GM13976 (cell line): Measurements from ENCODE around the gene RALB.
A peak's percentile ranks its signal among the peaks of the same experiment; 100 is the strongest.

Source experiments
- DNase-seq: peaks from one replicate; pipeline ENCODE4 v3.0.0; 2012; ENCODE audit warnings: low spot score
- in situ Hi-C: fragments of 300-500 bp; cut with MboI; formaldehyde crosslinking; loops from one replicate; pipeline ENCODE4 v1.12.0; 2022; ENCODE audit warnings: low sequenced_read_pairs, mixed read lengths, inconsistent platforms; ENCODE audit not compliant: unreplicated experiment
- TF ChIP-seq, protein P1 (sequence below): IDR thresholded peaks from 2 replicates; pipeline ENCODE4 v1.5.1; 2012; ENCODE audit warnings: borderline replicate concordance, mild to moderate bottlenecking; ENCODE audit not compliant: insufficient read depth; ENCODE audit errors: extremely low read depth, missing control alignments, control extremely low read depth

RALB gene

DNA sequence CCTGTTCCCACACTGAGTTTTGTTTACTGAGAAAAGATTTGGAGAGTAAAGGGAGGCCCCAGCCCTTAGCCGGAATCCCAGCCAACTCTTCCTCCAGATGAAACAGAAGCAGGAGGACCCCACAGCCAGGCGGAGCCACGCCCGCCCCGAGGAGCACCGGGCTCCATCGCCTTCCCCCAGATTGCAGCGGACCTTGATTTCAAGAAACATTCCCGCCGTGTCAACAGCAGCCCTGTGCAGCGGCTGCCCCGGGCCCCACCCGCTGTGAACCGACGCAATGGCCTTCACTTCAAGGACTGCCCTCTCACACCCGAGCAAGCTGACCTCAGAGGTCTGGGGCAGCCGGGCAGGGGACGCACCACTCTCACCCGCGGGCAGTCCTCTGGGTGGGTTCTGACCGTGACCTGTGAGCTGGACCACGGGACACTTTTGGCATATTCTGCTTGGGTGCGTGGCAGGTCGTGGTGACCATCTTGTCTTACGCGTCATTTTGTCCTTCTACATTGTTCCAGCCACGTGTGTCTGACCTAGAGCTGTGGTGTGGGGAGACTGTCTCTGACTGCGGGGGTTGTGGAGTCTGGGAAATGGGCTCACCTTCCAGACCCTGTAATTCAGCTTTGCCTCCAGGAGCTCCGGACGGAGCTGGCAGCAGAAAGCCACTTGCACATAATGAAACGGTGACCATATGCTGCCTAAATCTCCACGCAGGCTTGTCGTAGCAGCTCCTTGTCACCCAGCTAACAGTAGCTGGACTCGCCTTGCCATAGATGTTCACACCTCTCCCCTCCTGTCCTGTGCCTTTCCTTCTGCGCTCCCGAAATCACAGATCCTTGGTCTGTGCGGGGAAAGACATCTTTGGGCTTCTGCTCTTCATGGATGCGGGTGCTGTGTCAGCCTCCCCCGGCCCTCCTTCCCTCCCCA, 61.3 kb downstream of the RALB start:
- in situ Hi-C loops, result no loop called here
- DNase-seq, result peak; percentile 23
- TF ChIP-seq, protein P1, sequence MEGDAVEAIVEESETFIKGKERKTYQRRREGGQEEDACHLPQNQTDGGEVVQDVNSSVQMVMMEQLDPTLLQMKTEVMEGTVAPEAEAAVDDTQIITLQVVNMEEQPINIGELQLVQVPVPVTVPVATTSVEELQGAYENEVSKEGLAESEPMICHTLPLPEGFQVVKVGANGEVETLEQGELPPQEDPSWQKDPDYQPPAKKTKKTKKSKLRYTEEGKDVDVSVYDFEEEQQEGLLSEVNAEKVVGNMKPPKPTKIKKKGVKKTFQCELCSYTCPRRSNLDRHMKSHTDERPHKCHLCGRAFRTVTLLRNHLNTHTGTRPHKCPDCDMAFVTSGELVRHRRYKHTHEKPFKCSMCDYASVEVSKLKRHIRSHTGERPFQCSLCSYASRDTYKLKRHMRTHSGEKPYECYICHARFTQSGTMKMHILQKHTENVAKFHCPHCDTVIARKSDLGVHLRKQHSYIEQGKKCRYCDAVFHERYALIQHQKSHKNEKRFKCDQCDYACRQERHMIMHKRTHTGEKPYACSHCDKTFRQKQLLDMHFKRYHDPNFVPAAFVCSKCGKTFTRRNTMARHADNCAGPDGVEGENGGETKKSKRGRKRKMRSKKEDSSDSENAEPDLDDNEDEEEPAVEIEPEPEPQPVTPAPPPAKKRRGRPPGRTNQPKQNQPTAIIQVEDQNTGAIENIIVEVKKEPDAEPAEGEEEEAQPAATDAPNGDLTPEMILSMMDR, result no peak

DNA sequence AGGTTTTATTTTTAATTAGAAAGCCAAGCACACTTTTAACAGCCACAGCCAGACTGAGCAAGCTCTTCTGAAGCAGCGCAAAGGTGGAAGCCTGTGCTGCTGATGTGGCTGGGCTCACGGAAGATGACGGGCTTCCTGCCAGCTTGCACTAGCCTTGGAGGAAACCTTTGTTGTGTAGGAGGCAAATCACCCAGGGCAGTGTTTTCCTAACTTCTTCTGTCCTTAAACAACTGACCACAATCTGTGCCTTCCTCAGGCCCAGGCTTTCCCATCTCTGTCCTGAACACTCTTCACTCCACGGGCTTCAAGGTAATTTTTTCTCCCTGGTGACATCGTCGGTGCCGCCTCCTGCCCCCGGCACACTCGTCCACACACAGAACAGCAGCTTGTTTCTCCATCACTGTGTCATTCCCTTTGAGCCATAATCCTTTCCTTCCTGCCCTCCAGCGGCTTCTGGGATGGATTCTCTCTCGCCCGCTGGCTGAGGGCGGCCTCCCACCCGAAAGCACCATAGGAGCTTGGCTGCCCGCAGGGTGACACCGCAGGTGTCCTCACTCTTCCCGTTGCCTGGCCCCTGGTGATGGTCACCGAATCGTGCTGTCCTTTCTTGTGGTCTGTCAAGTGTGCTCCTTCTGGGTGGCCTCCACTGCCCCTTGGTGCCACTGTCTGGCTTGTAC, 62.2 kb downstream of the RALB start:
- in situ Hi-C loops, result no loop called here
- no peak for DNase-seq
- TF ChIP-seq, protein P1, result no peak

DNA sequence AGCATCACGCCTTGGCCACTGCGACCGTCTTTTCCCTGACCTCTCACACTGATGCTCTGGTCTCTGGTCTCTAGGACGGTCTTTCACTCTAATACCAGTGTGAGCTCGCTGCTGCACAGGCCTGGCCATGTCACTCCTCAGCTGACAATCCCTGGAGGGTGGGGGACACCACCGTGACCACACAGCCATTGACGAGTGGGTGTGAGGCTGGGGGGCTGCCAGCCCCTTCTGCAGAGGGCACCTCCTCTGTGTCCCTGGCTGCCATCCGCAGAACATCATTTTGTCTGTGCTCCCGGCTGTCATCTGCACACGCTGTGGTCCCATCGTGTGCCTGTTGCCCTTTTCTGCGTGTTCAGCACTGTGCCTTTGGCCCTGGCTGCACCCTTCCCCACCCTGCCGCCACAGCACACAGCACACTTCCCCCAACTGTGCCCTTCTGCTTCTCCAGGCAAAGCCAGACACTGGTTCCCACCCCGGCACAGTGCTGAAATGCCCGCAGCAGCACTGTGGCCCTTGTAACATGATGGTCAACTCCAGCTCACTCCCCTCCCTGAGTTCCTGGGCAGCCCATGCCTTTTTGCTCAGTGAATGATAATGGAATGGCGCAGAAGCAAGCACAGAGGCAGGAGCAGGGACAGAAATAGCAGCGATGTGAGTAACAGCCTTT, 62.8 kb downstream of the RALB start:
- in situ Hi-C loops, result no loop called here
- DNase-seq, result no peak

DNA sequence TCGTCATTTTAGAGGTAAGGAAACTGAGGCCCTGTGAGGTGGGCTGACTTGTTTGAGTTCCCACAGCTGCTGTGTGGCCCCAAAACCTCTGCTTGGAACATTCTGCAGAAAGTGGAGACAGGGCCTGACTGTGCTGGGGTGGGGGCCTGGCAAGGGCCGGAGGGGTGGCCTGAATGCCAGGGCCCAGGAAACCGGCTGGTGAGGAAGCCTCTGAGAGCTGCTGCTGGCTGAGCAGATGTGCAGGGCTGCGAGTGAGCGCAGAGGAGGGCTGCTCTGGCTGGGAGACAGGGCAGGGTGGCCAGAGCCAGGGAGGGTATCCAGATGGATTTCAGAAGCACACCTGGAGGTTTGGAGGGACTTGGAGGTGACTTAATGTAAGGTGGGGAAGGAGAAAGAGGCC, 63.4 kb downstream of the RALB start:
- TF ChIP-seq, protein P1, result no peak
- in situ Hi-C loops, result no loop called here

More for the DNA sequence above, 62.8 kb downstream of the RALB start:
- TF ChIP-seq, protein P1, result no peak

DNA sequence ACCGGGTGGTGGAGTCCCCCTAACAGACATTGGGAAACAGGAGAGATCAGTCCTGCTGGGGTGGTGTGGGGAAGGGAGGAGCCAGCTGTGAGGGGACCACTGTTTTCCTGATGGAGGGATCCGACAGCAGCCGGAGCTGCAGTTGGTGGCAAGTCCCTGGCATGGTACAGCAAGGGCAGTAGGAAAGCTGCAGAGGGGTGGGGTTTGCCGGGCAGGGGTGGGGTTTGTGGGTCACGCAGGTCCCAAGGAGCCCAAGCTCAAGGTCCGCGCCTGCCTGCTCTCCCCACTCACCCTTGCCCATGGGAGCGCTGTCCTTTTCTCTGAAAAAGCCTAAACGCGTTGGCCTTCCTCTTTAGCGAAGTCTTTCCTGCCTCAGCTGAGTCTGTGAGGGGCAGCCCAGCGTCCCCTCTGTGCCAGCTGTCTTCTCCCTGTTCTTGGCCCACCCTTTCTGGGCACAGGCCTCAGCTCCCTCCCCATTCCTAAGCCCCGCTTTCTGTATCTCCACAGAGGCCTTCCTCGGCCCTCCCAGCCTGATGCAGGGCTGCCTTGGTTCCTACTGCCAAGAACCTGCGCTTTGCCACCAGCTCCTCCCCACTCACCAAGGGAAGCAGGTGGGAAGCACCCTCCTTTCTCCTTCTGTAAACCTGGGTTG, 64.0 kb downstream of the RALB start:
- TF ChIP-seq, protein P1, result no peak
- no peak for DNase-seq
- in situ Hi-C loops, result no loop called here

More for the DNA sequence above, 63.4 kb downstream of the RALB start:
- no peak for DNase-seq

DNA sequence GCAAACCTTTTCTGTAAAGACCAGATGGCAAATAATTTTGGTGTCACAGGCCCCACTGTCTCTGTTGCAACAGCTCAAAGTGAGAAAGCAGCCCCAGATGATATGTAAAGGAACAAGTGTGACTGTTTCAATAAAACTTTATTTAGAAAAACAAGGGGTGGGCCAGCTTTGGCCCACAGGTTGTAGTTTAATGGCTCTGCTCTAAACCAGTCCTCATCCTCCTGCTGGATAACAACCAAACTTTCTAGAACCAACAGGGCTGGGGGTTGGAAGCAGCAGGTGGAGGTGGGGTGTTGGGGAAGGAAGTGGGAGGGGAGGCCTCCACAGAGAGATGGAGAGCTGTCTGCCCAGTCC, 64.5 kb downstream of the RALB start:
- TF ChIP-seq, protein P1, result no peak
- no peak for DNase-seq
- in situ Hi-C loops, result no loop called here
